IMR-90 (cell line): Measurements from ENCODE around the gene SLAMF8. TPM values are rescaled to one million over a fixed set of nuclear protein-coding genes. Genes with fewer than 3 reads are reported as not detected.
A peak's percentile ranks its signal among the peaks of the same experiment; 100 is the strongest.

Source experiments
- ATAC-seq: fragments of 200-7000 bp; cut with Tn5 transposase; 2 replicates; pipeline ENCODE4 v1.9.1; 2020; ENCODE audit warnings: low read depth, mild to moderate bottlenecking, moderate library complexity
- BruUV-seq: library from RNA; stranded (reverse); fragments of 400-500 nt; replicated peaks from 2 replicates; lab custom pipeline; 2021; lab: Mats Ljungman, UMichigan
- CTCF ChIA-PET: fragments of 300-600 bp; formaldehyde crosslinking; extraction: SDS; loops from one replicate; lab custom pipeline; 2021; ENCODE audit warnings: antibody characterized with exemption; lab: Yijun Ruan, JAX
- POLR2A ChIA-PET: fragments of 300-600 bp; sonication (Branson Sonifier 250); formaldehyde crosslinking; loops from one replicate; lab custom pipeline; 2022; ENCODE audit warnings: antibody characterized with exemption; ENCODE audit not compliant: unreplicated experiment; lab: Charles Lee
- DNase-seq: peaks from one replicate; pipeline ENCODE4 v3.0.0; 2013
- H2AFZ ChIP-seq: replicated peaks from 2 replicates; pipeline ENCODE3; 2013; ENCODE audit warnings: low read length, mild to moderate bottlenecking; ENCODE audit not compliant: poor library complexity
- H2AK5ac ChIP-seq: 2 replicates; pipeline ENCODE4 v1.6.1; 2013; ENCODE audit warnings: low read depth, low read length, inconsistent platforms
- H2AK9ac ChIP-seq: replicated peaks from 2 replicates; pipeline ENCODE3; 2013; ENCODE audit warnings: mild to moderate bottlenecking, low read depth, low read length, moderate library complexity; ENCODE audit not compliant: poor library complexity
- H2BK120ac ChIP-seq: 2 replicates; pipeline ENCODE4 v1.6.1; 2013; ENCODE audit warnings: low read depth, low read length, inconsistent platforms
- H2BK15ac ChIP-seq: 3 replicates; pipeline ENCODE4 v1.6.1; 2013; ENCODE audit warnings: low read depth, low read length, inconsistent platforms
- H2BK20ac ChIP-seq: 2 replicates; pipeline ENCODE4 v1.6.1; 2013; ENCODE audit warnings: low read depth, mild to moderate bottlenecking, inconsistent platforms, low read length, moderate library complexity
- H2BK5ac ChIP-seq: 2 replicates; pipeline ENCODE4 v1.6.1; 2013; ENCODE audit warnings: mild to moderate bottlenecking, low read depth, low read length, inconsistent platforms; ENCODE audit not compliant: poor library complexity, severe bottlenecking
- H3K14ac ChIP-seq: replicated peaks from 2 replicates; pipeline ENCODE4 v1.6.1; 2013; ENCODE audit warnings: low read depth, low read length, inconsistent platforms
- H3K18ac ChIP-seq: 2 replicates; pipeline ENCODE4 v1.6.1; 2013; ENCODE audit warnings: low read depth, low read length, control low read depth
- H3K23ac ChIP-seq: 2 replicates; pipeline ENCODE4 v1.6.1; 2013; ENCODE audit warnings: low read depth, low read length, inconsistent platforms
- H3K27ac ChIP-seq: 2 replicates; pipeline ENCODE4 v1.5.1; 2013; ENCODE audit warnings: mild to moderate bottlenecking, control low read depth, low read length; ENCODE audit not compliant: insufficient read depth
- H3K27me3 ChIP-seq: 2 replicates; pipeline ENCODE4 v1.6.1; 2013; ENCODE audit warnings: low read length; ENCODE audit not compliant: control insufficient read depth, insufficient read depth
- H3K36me3 ChIP-seq: 2 replicates; pipeline ENCODE4 v1.6.1; 2013; ENCODE audit warnings: low read length, mixed read lengths; ENCODE audit not compliant: control insufficient read depth, insufficient read depth
- H3K4ac ChIP-seq: 2 replicates; pipeline ENCODE4 v1.6.1; 2013; ENCODE audit warnings: low read depth, low read length, inconsistent platforms
- H3K4me1 ChIP-seq: 2 replicates; pipeline ENCODE4 v1.6.1; 2013; ENCODE audit warnings: low read length, mixed read lengths; ENCODE audit not compliant: control insufficient read depth, insufficient read depth
- H3K4me2 ChIP-seq: 2 replicates; pipeline ENCODE4 v1.6.1; 2013; ENCODE audit warnings: low read depth, mild to moderate bottlenecking, control low read depth, low read length, moderate library complexity
- H3K4me3 ChIP-seq: 2 replicates; pipeline ENCODE4 v1.5.1; 2013; ENCODE audit warnings: low read depth, mild to moderate bottlenecking, control low read depth, low read length, moderate library complexity; ENCODE audit not compliant: insufficient read depth
- H3K56ac ChIP-seq: 2 replicates; pipeline ENCODE4 v1.6.1; 2013; ENCODE audit warnings: low read length, inconsistent platforms; ENCODE audit not compliant: insufficient read depth; ENCODE audit errors: extremely low read depth
- H3K79me1 ChIP-seq, 2 experiments: 2 replicates each; pipeline ENCODE4 v1.6.1; 2013; ENCODE audit warnings: low read length in 2 of 2, inconsistent platforms in 1 of 2, low read depth in 1 of 2
- H3K9ac ChIP-seq: 2 replicates; pipeline ENCODE4 v1.6.1; 2013; ENCODE audit warnings: low read depth, low read length, control low read depth
- H3K9me1 ChIP-seq: 2 replicates; pipeline ENCODE4 v1.6.1; 2013; ENCODE audit warnings: low read length, inconsistent platforms; ENCODE audit not compliant: insufficient read depth
- H3K9me3 ChIP-seq: 2 replicates; pipeline ENCODE4 v1.6.1; 2013; ENCODE audit warnings: low read length; ENCODE audit not compliant: control insufficient read depth, insufficient read depth
- H4K20me1 ChIP-seq: 2 replicates; pipeline ENCODE4 v1.6.1; 2013; ENCODE audit warnings: low read length, inconsistent platforms; ENCODE audit not compliant: insufficient read depth
- H4K5ac ChIP-seq: 2 replicates; pipeline ENCODE4 v1.6.1; 2013; ENCODE audit warnings: mild to moderate bottlenecking, low read depth, low read length, control low read depth
- H4K8ac ChIP-seq, 2 experiments: 2 replicates each; pipeline ENCODE4 v1.6.1; 2013; ENCODE audit warnings: low read depth in 2 of 2, low read length in 2 of 2, control low read depth in 1 of 2, inconsistent platforms in 1 of 2
- H4K91ac ChIP-seq: 2 replicates; pipeline ENCODE4 v1.6.1; 2013; ENCODE audit warnings: low read depth, low read length, inconsistent platforms; ENCODE audit not compliant: insufficient read depth
- MXI1 ChIP-seq: IDR thresholded peaks from 2 replicates; pipeline ENCODE4 v1.6.1; 2012; ENCODE audit warnings: low read depth, mild to moderate bottlenecking, low read length, moderate library complexity, borderline replicate concordance
- SMC3 ChIP-seq: fragments of 150-350 bp; IDR thresholded peaks from 2 replicates; pipeline ENCODE4 v1.6.1; 2016; ENCODE audit warnings: low read depth, mild to moderate bottlenecking, antibody characterized with exemption, low read length, moderate library complexity
- WGBS, 2 experiments: methylation state at CpG; one replicate each; pipeline versions ENCODE4 v1.1.5 to v1.1.7; 2013; ENCODE audit warnings: missing lambda C conversion rate in 2 of 2; ENCODE audit not compliant: insufficient read length in 1 of 2; ENCODE audit errors: extremely low coverage in 2 of 2; 5-methylcytosine and 5-hydroxymethylcytosine counted together
- dilution Hi-C: fragments of 300-500 bp; cut with HindIII; formaldehyde crosslinking; loops from one replicate; pipeline ENCODE4 v1.14.3; 2018; ENCODE audit warnings: low sequenced_read_pairs; ENCODE audit not compliant: unreplicated experiment
- in situ Hi-C: fragments of 300-500 bp; cut with MboI; formaldehyde crosslinking; loops from 3 replicates; pipeline ENCODE4 v1.14.3; 2019; ENCODE audit warnings: low sequenced_read_pairs, inconsistent platforms, mixed read lengths
- intact Hi-C: fragments of 100-400 bp; cut with micrococcal nuclease; formaldehyde crosslinking; loops from 2 replicates; pipeline ENCODE4 v1.10.0; 2022
- polyA plus RNA-seq, 3 experiments: library from polyadenylated mRNA; depleted of rRNA; stranded (reverse); fragments of >200 nt; gene quantifications; 2 replicates each; pipeline ENCODE4 v1.2.3, GENCODE V29; 2012; ENCODE audit warnings: low replicate concordance in 1 of 3
- total RNA-seq: library from RNA; depleted of rRNA; stranded (reverse); fragments of >200 nt; gene quantifications from 2 replicates; pipeline ENCODE4 v1.2.3, GENCODE V29; 2012
- TF ChIP-seq, protein P1 (sequence below): fragments of 150-350 bp; IDR thresholded peaks from 2 replicates; pipeline ENCODE4 v1.6.1; 2017; ENCODE audit warnings: mild to moderate bottlenecking, antibody characterized with exemption, low read length, low read depth

Gene SLAMF8
- total and polyA plus RNA-seq, 2 of the 4 experiments (the other 2 are of a cell fraction), result 0.07 TPM; not detected in 1

DNA sequence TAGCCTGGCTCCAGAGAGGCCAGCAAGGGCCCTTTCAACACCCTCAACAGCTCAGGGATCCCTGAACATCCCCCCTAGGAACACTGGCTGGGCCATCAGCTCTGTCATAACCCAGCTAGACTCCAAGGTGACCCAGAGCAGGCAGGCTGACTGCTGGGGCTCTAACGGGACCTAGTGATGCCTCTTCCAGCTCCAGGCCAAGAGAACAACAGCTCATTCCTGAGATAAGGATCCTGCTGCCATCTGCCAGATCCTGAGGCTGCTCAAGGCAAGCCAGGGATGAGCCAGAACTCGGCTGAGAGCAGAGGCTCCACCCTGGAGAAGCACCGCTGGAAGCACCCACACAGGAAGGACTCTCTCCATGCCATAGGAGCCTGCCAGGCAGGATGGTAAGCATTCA, 33.8 kb downstream of the SLAMF8 start:
- Histone ChIP-seq H4K20me1 (no peaks in the 10 kb centered on the region), H3K4me1 (no peaks in the 10 kb centered on the region), H2BK20ac (no peak overlapping the region), H3K23ac (no peak overlapping the region), H2AK5ac (no peak overlapping the region), H2BK15ac (no peak overlapping the region), H2BK120ac (no peak overlapping the region), H3K27ac (no peak overlapping the region), H2AK9ac (no peak overlapping the region), H2BK5ac (no peak overlapping the region), H3K9ac (no peak overlapping the region), H3K56ac (no peak overlapping the region), H2AFZ (no peak overlapping the region), H4K8ac (no peak overlapping the region), H3K4ac (no peak overlapping the region), H3K4me3 (no peak overlapping the region), H4K5ac (no peak overlapping the region), H3K9me3 (no peaks in the 10 kb centered on the region), H3K9me1 (0 out of 2 replicates have a peak, but pooled peaks cover 7% of the 10 kb centered on the region), H3K36me3 (no peaks in the 10 kb centered on the region), H3K4me2 (no peak overlapping the region), H3K27me3 (peaks cover 2% of the 10 kb centered on the region; the same call in 1 of the 2 replicates), H3K14ac (no peak overlapping the region), H3K18ac (no peak overlapping the region), H4K91ac (no peak overlapping the region), H3K79me1 (peaks cover 0 to 2% of the 10 kb centered on the region in 2 experiments; a peak in 1 of 4 replicates)
- dilution Hi-C loops (no loop called here), intact Hi-C loops (no loop called here), in situ Hi-C loops (no loop called here)
- ATAC-seq (peak; percentile 36; the same call in 1 of the 2 replicates), DNase-seq (no peak)
- 40% methylated on average over 1 of the region's 3 CpGs; no CpG with 5 or more reads in 1 of the 2 experiments for WGBS, 2 experiments
- ChIA-PET CTCF (no interaction called here), POLR2A (no interaction called here)
- TF ChIP-seq MXI1 (no peak), SMC3 (no peak)
- TF ChIP-seq, protein P1, sequence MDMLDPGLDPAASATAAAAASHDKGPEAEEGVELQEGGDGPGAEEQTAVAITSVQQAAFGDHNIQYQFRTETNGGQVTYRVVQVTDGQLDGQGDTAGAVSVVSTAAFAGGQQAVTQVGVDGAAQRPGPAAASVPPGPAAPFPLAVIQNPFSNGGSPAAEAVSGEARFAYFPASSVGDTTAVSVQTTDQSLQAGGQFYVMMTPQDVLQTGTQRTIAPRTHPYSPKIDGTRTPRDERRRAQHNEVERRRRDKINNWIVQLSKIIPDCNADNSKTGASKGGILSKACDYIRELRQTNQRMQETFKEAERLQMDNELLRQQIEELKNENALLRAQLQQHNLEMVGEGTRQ, result no peak
- BruUV-seq, result no TSS peak
